GM23338 (cell line): Measurements from ENCODE around the gene TRAPPC4. TPM values are rescaled to one million over a fixed set of nuclear protein-coding genes. Genes with fewer than 3 reads are reported as not detected.

ENCODE experiments used
- ATAC-seq: fragments of 200-7000 bp; cut with Tn5 transposase; 3 replicates; pipeline ENCODE4 v1.9.1; 2020
- DNase-seq: peaks from one replicate; pipeline ENCODE4 v3.0.0-alpha.2; 2015; ENCODE audit warnings: low spot score
- H2AFZ ChIP-seq: fragments of 200-600 bp; sonication (generic); 2 replicates; pipeline ENCODE4 v1.8.0; 2016; ENCODE audit warnings: antibody characterized with exemption, mild to moderate bottlenecking, moderate library complexity
- H3F3A ChIP-seq: fragments of 200-600 bp; sonication (generic); replicated peaks from 2 replicates; pipeline ENCODE4 v1.8.0; 2017; ENCODE audit warnings: antibody characterized with exemption, mixed run types, low read depth
- H3K27ac ChIP-seq: fragments of 200-600 bp; sonication (generic); 2 replicates; pipeline ENCODE4 v1.6.1; 2016; ENCODE audit warnings: low read depth
- H3K27me3 ChIP-seq: fragments of 200-600 bp; sonication (generic); 2 replicates; pipeline ENCODE4 v1.8.0; 2016; ENCODE audit warnings: mild to moderate bottlenecking, mixed run types, moderate library complexity; ENCODE audit not compliant: insufficient read depth
- H3K36me3 ChIP-seq: fragments of 200-600 bp; sonication (generic); 2 replicates; pipeline ENCODE4 v1.8.0; 2016; ENCODE audit warnings: mild to moderate bottlenecking; ENCODE audit not compliant: insufficient read depth
- H3K4me1 ChIP-seq: fragments of 200-600 bp; sonication (generic); 2 replicates; pipeline ENCODE4 v1.8.0; 2016; ENCODE audit warnings: mild to moderate bottlenecking, moderate library complexity; ENCODE audit not compliant: insufficient read depth
- H3K4me2 ChIP-seq: fragments of 200-600 bp; sonication (generic); 2 replicates; pipeline ENCODE4 v1.7.1; 2017; ENCODE audit warnings: mixed run types
- H3K4me3 ChIP-seq: fragments of 200-600 bp; sonication (generic); 2 replicates; pipeline ENCODE4 v1.6.1; 2016; ENCODE audit warnings: mixed run types
- H3K79me2 ChIP-seq: fragments of 200-600 bp; sonication (generic); replicated peaks from 2 replicates; pipeline ENCODE4 v1.8.0; 2017; ENCODE audit warnings: mild to moderate bottlenecking; ENCODE audit not compliant: insufficient read depth
- H3K9me2 ChIP-seq: fragments of 200-600 bp; sonication (generic); 2 replicates; pipeline ENCODE4 v1.8.0; 2017; ENCODE audit not compliant: insufficient read depth
- H4K20me1 ChIP-seq: fragments of 200-600 bp; sonication (generic); replicated peaks from 2 replicates; pipeline ENCODE4 v1.8.0; 2017; ENCODE audit warnings: mild to moderate bottlenecking; ENCODE audit not compliant: insufficient read depth
- H3K27ac Mint-ChIP-seq: 2 replicates; pipeline ENCODE4 v1.8.0; 2020; ENCODE audit warnings: inconsistent platforms, mild to moderate bottlenecking, moderate library complexity, mixed read lengths
- H3K27me3 Mint-ChIP-seq: 3 replicates; pipeline ENCODE4 v1.8.0; 2022; ENCODE audit warnings: low read depth, mild to moderate bottlenecking, moderate library complexity, mixed read lengths, inconsistent platforms; ENCODE audit not compliant: insufficient read depth, poor library complexity
- H3K36me3 Mint-ChIP-seq: 3 replicates; pipeline ENCODE4 v1.8.0; 2021; ENCODE audit warnings: low read depth, mild to moderate bottlenecking, inconsistent platforms, moderate library complexity, mixed read lengths
- H3K4me1 Mint-ChIP-seq: 3 replicates; pipeline ENCODE4 v1.8.0; 2020; ENCODE audit warnings: mild to moderate bottlenecking, inconsistent platforms, mixed read lengths
- H3K4me3 Mint-ChIP-seq: 3 replicates; pipeline ENCODE4 v1.8.0; 2021; ENCODE audit warnings: moderate library complexity, mild to moderate bottlenecking, inconsistent platforms, mixed read lengths
- H3K9me3 Mint-ChIP-seq: 3 replicates; pipeline ENCODE4 v1.8.0; 2020; ENCODE audit warnings: moderate library complexity, mild to moderate bottlenecking, inconsistent platforms, mixed read lengths
- CREB1 ChIP-seq: fragments of 250-450 bp; sonication (Bioruptor Pico); IDR thresholded peaks from 2 replicates; pipeline ENCODE4 v1.5.0; 2020; ENCODE audit warnings: low read depth, mild to moderate bottlenecking, moderate library complexity
- CTCF ChIP-seq, 2 experiments: fragments of 200-600 bp in 1 of 2; sonication (generic) in 1 of 2; conservative IDR thresholded peaks; 2 replicates each; pipeline versions ENCODE4 v1.5.1 to v1.6.1; 2016 to 2017; ENCODE audit warnings: antibody characterized with exemption in 2 of 2, low read depth in 2 of 2, mild to moderate bottlenecking in 2 of 2, moderate library complexity in 1 of 2
- ETS1 ChIP-seq: IDR thresholded peaks from 2 replicates; pipeline ENCODE4 v1.6.1; 2016; ENCODE audit warnings: antibody characterized with exemption
- EZH2 ChIP-seq: fragments of 200-600 bp; sonication (generic); IDR thresholded peaks from one replicate; pipeline ENCODE4 v1.8.0; 2017; ENCODE audit warnings: antibody characterized with exemption, mild to moderate bottlenecking, low read depth; ENCODE audit not compliant: unreplicated experiment
- EZH2phosphoT487 ChIP-seq: fragments of 200-600 bp; sonication (generic); IDR thresholded peaks from one replicate; pipeline ENCODE4 v1.8.1; 2018; ENCODE audit warnings: antibody characterized with exemption; ENCODE audit not compliant: unreplicated experiment
- JUNB ChIP-seq: IDR thresholded peaks from one replicate; pipeline ENCODE4 v1.6.1; 2016; ENCODE audit warnings: antibody characterized with exemption; ENCODE audit not compliant: unreplicated experiment
- NANOG ChIP-seq: IDR thresholded peaks from 2 replicates; pipeline ENCODE4 v1.6.1; 2016; ENCODE audit warnings: antibody characterized with exemption, borderline replicate concordance
- POLR2AphosphoS5 ChIP-seq: IDR thresholded peaks from 2 replicates; pipeline ENCODE4 v1.6.1; 2016; ENCODE audit warnings: antibody characterized with exemption, low read depth
- REST ChIP-seq: IDR thresholded peaks from one replicate; pipeline ENCODE4 v1.6.1; 2018; ENCODE audit warnings: antibody characterized with exemption; ENCODE audit not compliant: unreplicated experiment
- STAT1 ChIP-seq: IDR thresholded peaks from one replicate; pipeline ENCODE4 v1.6.1; 2016; ENCODE audit warnings: antibody characterized with exemption; ENCODE audit not compliant: unreplicated experiment
- ZNF114 ChIP-seq: fragments of 250-450 bp; sonication (Bioruptor Pico); IDR thresholded peaks from 2 replicates; pipeline ENCODE4 v1.5.0; 2020; ENCODE audit warnings: mild to moderate bottlenecking, moderate library complexity
- ZNF331 ChIP-seq: fragments of 250-450 bp; sonication (Bioruptor Pico); IDR thresholded peaks from 2 replicates; pipeline ENCODE4 v1.5.0; 2020; ENCODE audit warnings: low read depth, mild to moderate bottlenecking, moderate library complexity
- ZNF462 ChIP-seq: fragments of 250-450 bp; sonication (Bioruptor Pico); IDR thresholded peaks from 2 replicates; pipeline ENCODE4 v1.5.0; 2020; ENCODE audit warnings: mild to moderate bottlenecking, moderate library complexity
- polyA plus RNA-seq: library from polyadenylated mRNA; unstranded; fragments of >200 nt; fragmentation: Nextera tagmentation; extraction: Ambion mirVana; gene quantifications from 2 replicates; pipeline ENCODE4 v1.2.1, GENCODE V29; 2016
- total RNA-seq: library from RNA; depleted of rRNA; stranded (reverse); fragments of >200 nt; shearing (Covaris generic); gene quantifications from 2 replicates; pipeline ENCODE4 v1.2.3, GENCODE V29; 2014

Gene TRAPPC4
- total and polyA plus RNA-seq, 2 experiments from 2014 or later, result 79.9 to 142 TPM

- Histone ChIP-seq H3K27ac (peak within 1 kb of the TSS; percentile 92), H3F3A (peaks cover 16% of the 10 kb centered on the region), H3K4me1 (peaks cover 14% of the 10 kb centered on the region), H3K4me3 (peak within 1 kb of the TSS; percentile 96), H4K20me1 (peaks cover 25% of the 10 kb centered on the region), H3K27me3 (no peaks in the 10 kb centered on the region), H3K36me3 (peaks cover 32% of the 10 kb centered on the region), H3K9me2 (0 out of 2 replicates have a peak, but pooled peaks cover 4% of the 10 kb centered on the region), H3K79me2 (peaks cover 43% of the 10 kb centered on the region), H2AFZ (peak within 1 kb of the TSS; percentile 92), H3K4me2 (peak within 1 kb of the TSS; percentile 93)
- Mint-ChIP-seq H3K36me3 (peaks cover 48% of the 10 kb centered on the region), H3K4me3 (peak within 1 kb of the TSS; percentile 90), H3K4me1 (peaks cover 14% of the 10 kb centered on the region), H3K27ac (peak within 1 kb of the TSS; percentile 98), H3K9me3 (peaks cover 7% of the 10 kb centered on the region; the same call in 1 of the 3 replicates), H3K27me3 (peaks cover 13% of the 10 kb centered on the region)
- ATAC-seq (peak; percentile 89), DNase-seq (peak; percentile 100)
- no peak for TF ChIP-seq JUNB
- TF ChIP-seq NANOG, result no peak
- TF ChIP-seq EZH2phosphoT487, result no peak
- 0 out of 2 replicates have a peak, but pooled peaks have one; percentile 16 for TF ChIP-seq ETS1
- TF ChIP-seq CTCF (conservative IDR thresholded peaks at IDR 0.05; ENCODE audit: low read depth in 2 of 2), result peak; percentile 22 to 43; a peak in 3 of 4 replicates
- TF ChIP-seq CREB1, result peak; percentile 90
- peak; percentile 59 for TF ChIP-seq POLR2AphosphoS5
- no peak for TF ChIP-seq STAT1
- no peak for TF ChIP-seq REST
- no peak for TF ChIP-seq EZH2
- TF ChIP-seq ZNF114 (CRISPR knock-in tag), result no peak
- no peak for TF ChIP-seq ZNF331 (CRISPR knock-in tag)
- TF ChIP-seq ZNF462 (CRISPR knock-in tag), result no peak
Observed at GRCh38 chr11:119057000-119057769, 38.6 kb downstream of the TRAPPC4 start, which contains the start of gene HYOU1. Gene HYOU1 (minus strand): TSS chr11:119057205. CDS start chr11:119056160, 1,045 bp downstream.
